ENCODE data around the gene CD96.
"Not testable (repeated sequence)": the region's sequence is repeated elsewhere in the genome, so short reads cannot be mapped to it uniquely, and the experiment has no call there.

CD96 gene

GRCh38 chr3:111509308-111509707 is 32.7 kb upstream of the CD96 start:
- Histone ChIP-seq H3K4me3 (ENCODE audit: low read depth in 1 of 2, low read length in 1 of 2) (no peak overlapping the region), H3K27me3 (no peaks in the 10 kb centered on the region), H3K36me3 (no peaks in the 10 kb centered on the region), H3K27ac (no peak overlapping the region), H3K9me3 (no peaks in the 10 kb centered on the region), H3K4me1 (ENCODE audit: control insufficient read depth in 1 of 2, insufficient read depth in 1 of 2, low read depth in 1 of 2, low read length in 1 of 2) (no peaks in the 10 kb centered on the region)
- TF ChIP-seq CTCF (IDR thresholded peaks at IDR 0.05) = no peak

- H3K4me3 ChIP-seq (ENCODE audit: low read depth in 1 of 2, low read length in 1 of 2) = no peak overlapping the region
These were observed 24.2 kb upstream of the CD96 start for GRCh38 chr3:111517801-111518200.

GRCh38 chr3:111519178-111519855 is 22.7 kb upstream of the CD96 start:
- no peak for TF ChIP-seq CTCF (IDR thresholded peaks at IDR 0.05)

More at GRCh38 chr3:111517801-111518200, 24.2 kb upstream of the CD96 start:
- H3K36me3 ChIP-seq = no peaks in the 10 kb centered on the region
- H3K4me1 ChIP-seq (ENCODE audit: control insufficient read depth in 1 of 2, insufficient read depth in 1 of 2, low read depth in 1 of 2, low read length in 1 of 2) = no peaks in the 10 kb centered on the region
- no peaks in the 10 kb centered on the region for H3K9me3 ChIP-seq
- no peaks in the 10 kb centered on the region for H3K27me3 ChIP-seq
- TF ChIP-seq CTCF (IDR thresholded peaks at IDR 0.05) = no peak
- no peak overlapping the region for H3K27ac ChIP-seq

GRCh38 chr3:111521891-111522290 is 20.1 kb upstream of the CD96 start:
- Histone ChIP-seq H3K27me3 (no peaks in the 10 kb centered on the region), H3K4me1 (ENCODE audit: control insufficient read depth in 1 of 2, insufficient read depth in 1 of 2, low read depth in 1 of 2, low read length in 1 of 2) (no peaks in the 10 kb centered on the region), H3K9me3 (no peaks in the 10 kb centered on the region), H3K27ac (no peak overlapping the region), H3K4me3 (ENCODE audit: low read depth in 1 of 2, low read length in 1 of 2) (no peak overlapping the region), H3K36me3 (no peaks in the 10 kb centered on the region)
- no peak for TF ChIP-seq CTCF (IDR thresholded peaks at IDR 0.05)

More at GRCh38 chr3:111519178-111519855, 22.7 kb upstream of the CD96 start:
- H3K4me3 ChIP-seq (ENCODE audit: low read depth in 1 of 2, low read length in 1 of 2) = no peak overlapping the region
- no peaks in the 10 kb centered on the region for H3K36me3 ChIP-seq
- H3K4me1 ChIP-seq (ENCODE audit: control insufficient read depth in 1 of 2, insufficient read depth in 1 of 2, low read depth in 1 of 2, low read length in 1 of 2) = no peaks in the 10 kb centered on the region
- H3K27ac ChIP-seq = no peak overlapping the region
- no peaks in the 10 kb centered on the region for H3K27me3 ChIP-seq
- H3K9me3 ChIP-seq = no peaks in the 10 kb centered on the region

GRCh38 chr3:111524486-111524885 is 17.5 kb upstream of the CD96 start:
- not testable (repeated sequence) for H3K27me3 ChIP-seq; H3K4me1 ChIP-seq (ENCODE audit: control insufficient read depth in 1 of 2, insufficient read depth in 1 of 2, low read depth in 1 of 2, low read length in 1 of 2); H3K36me3 ChIP-seq; H3K9me3 ChIP-seq; H3K27ac ChIP-seq; H3K4me3 ChIP-seq (ENCODE audit: low read depth in 1 of 2, low read length in 1 of 2)

- Histone ChIP-seq H3K27ac (no peak overlapping the region), H3K4me1 (ENCODE audit: control insufficient read depth in 1 of 2, insufficient read depth in 1 of 2, low read depth in 1 of 2, low read length in 1 of 2) (no peaks in the 10 kb centered on the region), H3K9me3 (no peaks in the 10 kb centered on the region), H3K36me3 (no peaks in the 10 kb centered on the region), H3K27me3 (no peaks in the 10 kb centered on the region), H3K4me3 (ENCODE audit: low read depth in 1 of 2, low read length in 1 of 2) (no peak overlapping the region)
- no peak for TF ChIP-seq CTCF (IDR thresholded peaks at IDR 0.05)
These were observed 10.6 kb upstream of the CD96 start for GRCh38 chr3:111531446-111531845.

All from neutrophil (primary cell).